SK-N-SH treated with all-trans-retinoic acid at 6 μM for 48 hours (cell line): Measurements from ENCODE around the gene SNX30.

ENCODE experiments used
- ATAC-seq: fragments of 200-7000 bp; cut with Tn5 transposase; 3 replicates; pipeline ENCODE4 v1.9.1; 2020; ENCODE audit warnings: mild to moderate bottlenecking, moderate library complexity
- ARNTL ChIP-seq: fragments of 450-650 bp; formaldehyde crosslinking; IDR thresholded peaks from 2 replicates; pipeline ENCODE4 v1.5.0; 2020; ENCODE audit warnings: low read depth, mild to moderate bottlenecking, moderate library complexity, borderline replicate concordance
- CSDC2 ChIP-seq: fragments of 250-450 bp; sonication (Bioruptor Pico); IDR thresholded peaks from 2 replicates; pipeline ENCODE4 v1.5.0; 2020; ENCODE audit warnings: mild to moderate bottlenecking, moderate library complexity
- ESRRG ChIP-seq: fragments of 250-450 bp; sonication (Bioruptor Pico); IDR thresholded peaks from 2 replicates; pipeline ENCODE4 v1.6.1; 2021; ENCODE audit warnings: mild to moderate bottlenecking
- GLIS3 ChIP-seq: fragments of 250-450 bp; sonication (Bioruptor Pico); IDR thresholded peaks from 2 replicates; pipeline ENCODE4 v1.5.0; 2020; ENCODE audit warnings: mild to moderate bottlenecking, moderate library complexity
- ISL1 ChIP-seq: fragments of 250-450 bp; sonication (Bioruptor Pico); IDR thresholded peaks from 2 replicates; pipeline ENCODE4 v2.1.2; 2022; ENCODE audit warnings: mild to moderate bottlenecking, moderate library complexity
- PPARA ChIP-seq: fragments of 250-450 bp; sonication (Bioruptor Pico); IDR thresholded peaks from 2 replicates; pipeline ENCODE4 v1.5.0; 2020; ENCODE audit warnings: mild to moderate bottlenecking, borderline replicate concordance
- RARB ChIP-seq: fragments of 250-450 bp; sonication (Bioruptor Pico); IDR thresholded peaks from 2 replicates; pipeline ENCODE4 v1.8.0; 2021; ENCODE audit warnings: mild to moderate bottlenecking, moderate library complexity
- TCF4 ChIP-seq: fragments of 250-450 bp; sonication (Bioruptor Pico); IDR thresholded peaks from 2 replicates; pipeline ENCODE4 v1.8.0; 2021; ENCODE audit warnings: mild to moderate bottlenecking, moderate library complexity, borderline replicate concordance
- ZC3H10 ChIP-seq: fragments of 250-450 bp; sonication (Bioruptor Pico); IDR thresholded peaks from 2 replicates; pipeline ENCODE4 v1.5.1; 2021; ENCODE audit warnings: mild to moderate bottlenecking, moderate library complexity
- ZFP3 ChIP-seq: fragments of 250-450 bp; sonication (Bioruptor Pico); IDR thresholded peaks from 2 replicates; pipeline ENCODE4 v1.5.0; 2020; ENCODE audit warnings: mild to moderate bottlenecking, moderate library complexity
- ZFP30 ChIP-seq: fragments of 450-650 bp; formaldehyde crosslinking; IDR thresholded peaks from 2 replicates; pipeline ENCODE4 v1.5.0; 2022; ENCODE audit warnings: mild to moderate bottlenecking, moderate library complexity
- ZNF565 ChIP-seq: fragments of 450-650 bp; formaldehyde crosslinking; conservative IDR thresholded peaks from 2 replicates; pipeline ENCODE4 v1.5.0; 2020; ENCODE audit warnings: low read depth, mild to moderate bottlenecking, moderate library complexity
- ZNF8 ChIP-seq: fragments of 450-650 bp; formaldehyde crosslinking; IDR thresholded peaks from 2 replicates; pipeline ENCODE4 v1.5.0; 2020; ENCODE audit warnings: mild to moderate bottlenecking, moderate library complexity
- TF ChIP-seq, protein P1 (sequence below): fragments of 250-450 bp; sonication (Bioruptor Pico); IDR thresholded peaks from 2 replicates; pipeline ENCODE4 v1.5.1; 2021; ENCODE audit warnings: mild to moderate bottlenecking, moderate library complexity
- TF ChIP-seq, protein P2 (sequence below): fragments of 250-450 bp; sonication (Bioruptor Pico); IDR thresholded peaks from 2 replicates; pipeline ENCODE4 v1.8.0; 2020; ENCODE audit warnings: mild to moderate bottlenecking, moderate library complexity, borderline replicate concordance
- TF ChIP-seq, protein P3 (sequence below): fragments of 250-450 bp; sonication (Bioruptor Pico); IDR thresholded peaks from 2 replicates; pipeline ENCODE4 v1.5.0; 2020; ENCODE audit warnings: mild to moderate bottlenecking, moderate library complexity
- TF ChIP-seq, protein P4 (sequence below): fragments of 250-450 bp; sonication (Bioruptor Pico); IDR thresholded peaks from 2 replicates; pipeline ENCODE4 v1.5.1; 2020; ENCODE audit warnings: low read depth, mild to moderate bottlenecking, moderate library complexity

The SNX30 gene

DNA sequence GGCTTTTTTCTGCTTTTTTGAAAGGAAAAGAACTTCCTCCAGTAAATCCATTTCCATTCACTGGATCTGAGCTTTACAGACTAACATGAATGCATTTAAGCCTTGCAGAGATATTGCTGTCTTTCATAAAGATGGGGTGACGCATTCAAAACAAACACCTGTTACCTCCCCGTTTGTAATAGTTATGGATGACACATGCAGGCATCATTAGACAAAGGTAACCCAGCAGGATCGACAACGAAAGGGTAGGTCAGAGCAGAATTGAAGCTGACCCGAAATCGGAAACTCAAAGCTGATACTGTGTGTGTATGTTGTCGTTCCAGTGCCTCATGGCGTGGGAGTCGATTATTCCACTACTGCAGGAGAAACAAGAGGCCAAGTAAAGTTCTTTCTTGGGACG, 117.9 kb downstream of the SNX30 start:
- no peak for ATAC-seq
- TF ChIP-seq, protein P1, sequence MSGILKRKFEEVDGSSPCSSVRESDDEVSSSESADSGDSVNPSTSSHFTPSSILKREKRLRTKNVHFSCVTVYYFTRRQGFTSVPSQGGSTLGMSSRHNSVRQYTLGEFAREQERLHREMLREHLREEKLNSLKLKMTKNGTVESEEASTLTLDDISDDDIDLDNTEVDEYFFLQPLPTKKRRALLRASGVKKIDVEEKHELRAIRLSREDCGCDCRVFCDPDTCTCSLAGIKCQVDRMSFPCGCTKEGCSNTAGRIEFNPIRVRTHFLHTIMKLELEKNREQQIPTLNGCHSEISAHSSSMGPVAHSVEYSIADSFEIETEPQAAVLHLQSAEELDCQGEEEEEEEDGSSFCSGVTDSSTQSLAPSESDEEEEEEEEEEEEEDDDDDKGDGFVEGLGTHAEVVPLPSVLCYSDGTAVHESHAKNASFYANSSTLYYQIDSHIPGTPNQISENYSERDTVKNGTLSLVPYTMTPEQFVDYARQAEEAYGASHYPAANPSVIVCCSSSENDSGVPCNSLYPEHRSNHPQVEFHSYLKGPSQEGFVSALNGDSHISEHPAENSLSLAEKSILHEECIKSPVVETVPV (CRISPR knock-in tag) = no peak
- no peak for TF ChIP-seq ESRRG (CRISPR knock-in tag)
- TF ChIP-seq, protein P2, sequence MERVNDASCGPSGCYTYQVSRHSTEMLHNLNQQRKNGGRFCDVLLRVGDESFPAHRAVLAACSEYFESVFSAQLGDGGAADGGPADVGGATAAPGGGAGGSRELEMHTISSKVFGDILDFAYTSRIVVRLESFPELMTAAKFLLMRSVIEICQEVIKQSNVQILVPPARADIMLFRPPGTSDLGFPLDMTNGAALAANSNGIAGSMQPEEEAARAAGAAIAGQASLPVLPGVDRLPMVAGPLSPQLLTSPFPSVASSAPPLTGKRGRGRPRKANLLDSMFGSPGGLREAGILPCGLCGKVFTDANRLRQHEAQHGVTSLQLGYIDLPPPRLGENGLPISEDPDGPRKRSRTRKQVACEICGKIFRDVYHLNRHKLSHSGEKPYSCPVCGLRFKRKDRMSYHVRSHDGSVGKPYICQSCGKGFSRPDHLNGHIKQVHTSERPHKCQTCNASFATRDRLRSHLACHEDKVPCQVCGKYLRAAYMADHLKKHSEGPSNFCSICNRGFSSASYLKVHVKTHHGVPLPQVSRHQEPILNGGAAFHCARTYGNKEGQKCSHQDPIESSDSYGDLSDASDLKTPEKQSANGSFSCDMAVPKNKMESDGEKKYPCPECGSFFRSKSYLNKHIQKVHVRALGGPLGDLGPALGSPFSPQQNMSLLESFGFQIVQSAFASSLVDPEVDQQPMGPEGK (CRISPR knock-in tag) = no peak
- TF ChIP-seq ZFP30 (CRISPR knock-in tag) = no peak
- no peak for TF ChIP-seq CSDC2
- no peak for TF ChIP-seq ZNF565
- TF ChIP-seq, protein P3, sequence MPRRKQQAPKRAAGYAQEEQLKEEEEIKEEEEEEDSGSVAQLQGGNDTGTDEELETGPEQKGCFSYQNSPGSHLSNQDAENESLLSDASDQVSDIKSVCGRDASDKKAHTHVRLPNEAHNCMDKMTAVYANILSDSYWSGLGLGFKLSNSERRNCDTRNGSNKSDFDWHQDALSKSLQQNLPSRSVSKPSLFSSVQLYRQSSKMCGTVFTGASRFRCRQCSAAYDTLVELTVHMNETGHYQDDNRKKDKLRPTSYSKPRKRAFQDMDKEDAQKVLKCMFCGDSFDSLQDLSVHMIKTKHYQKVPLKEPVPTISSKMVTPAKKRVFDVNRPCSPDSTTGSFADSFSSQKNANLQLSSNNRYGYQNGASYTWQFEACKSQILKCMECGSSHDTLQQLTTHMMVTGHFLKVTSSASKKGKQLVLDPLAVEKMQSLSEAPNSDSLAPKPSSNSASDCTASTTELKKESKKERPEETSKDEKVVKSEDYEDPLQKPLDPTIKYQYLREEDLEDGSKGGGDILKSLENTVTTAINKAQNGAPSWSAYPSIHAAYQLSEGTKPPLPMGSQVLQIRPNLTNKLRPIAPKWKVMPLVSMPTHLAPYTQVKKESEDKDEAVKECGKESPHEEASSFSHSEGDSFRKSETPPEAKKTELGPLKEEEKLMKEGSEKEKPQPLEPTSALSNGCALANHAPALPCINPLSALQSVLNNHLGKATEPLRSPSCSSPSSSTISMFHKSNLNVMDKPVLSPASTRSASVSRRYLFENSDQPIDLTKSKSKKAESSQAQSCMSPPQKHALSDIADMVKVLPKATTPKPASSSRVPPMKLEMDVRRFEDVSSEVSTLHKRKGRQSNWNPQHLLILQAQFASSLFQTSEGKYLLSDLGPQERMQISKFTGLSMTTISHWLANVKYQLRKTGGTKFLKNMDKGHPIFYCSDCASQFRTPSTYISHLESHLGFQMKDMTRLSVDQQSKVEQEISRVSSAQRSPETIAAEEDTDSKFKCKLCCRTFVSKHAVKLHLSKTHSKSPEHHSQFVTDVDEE (CRISPR knock-in tag) = no peak
- TF ChIP-seq ISL1 (CRISPR knock-in tag) = no peak
- no peak for TF ChIP-seq ZNF8
- TF ChIP-seq RARB = no peak
- no peak for TF ChIP-seq TCF4

DNA sequence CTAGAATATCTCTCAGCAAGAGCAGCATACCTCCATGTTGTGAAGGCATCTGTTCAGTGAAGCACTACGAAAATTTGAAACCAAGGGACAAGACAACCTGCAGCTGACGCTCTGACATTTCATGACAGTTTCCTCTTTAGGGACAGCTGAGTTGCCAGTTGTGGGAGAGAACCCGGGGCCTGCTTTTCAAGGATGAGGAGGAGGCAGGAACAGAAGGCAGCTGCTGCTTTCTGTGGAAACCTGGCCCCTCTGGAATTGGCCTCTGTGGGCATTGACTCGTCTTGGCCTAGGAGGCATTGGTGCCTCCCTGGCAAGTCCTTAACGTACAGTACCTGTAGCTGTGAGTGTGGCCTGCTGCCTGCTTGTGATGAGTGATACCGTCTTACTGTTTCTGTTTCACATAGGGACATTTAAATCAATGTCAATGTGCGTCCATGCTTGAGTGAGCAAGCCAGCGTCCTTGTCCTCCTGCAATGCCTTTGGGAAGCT, 118.5 kb downstream of the SNX30 start:
- ATAC-seq = no peak
- no peak for TF ChIP-seq ZFP3 (CRISPR knock-in tag)
- TF ChIP-seq PPARA = no peak
- TF ChIP-seq ZNF8 = no peak
- no peak for TF ChIP-seq GLIS3 (CRISPR knock-in tag)
- TF ChIP-seq, protein P2 (CRISPR knock-in tag) = no peak
- TF ChIP-seq RARB = no peak
- TF ChIP-seq, protein P1 (CRISPR knock-in tag) = no peak
- TF ChIP-seq ARNTL (CRISPR knock-in tag) = no peak
- TF ChIP-seq, protein P4, sequence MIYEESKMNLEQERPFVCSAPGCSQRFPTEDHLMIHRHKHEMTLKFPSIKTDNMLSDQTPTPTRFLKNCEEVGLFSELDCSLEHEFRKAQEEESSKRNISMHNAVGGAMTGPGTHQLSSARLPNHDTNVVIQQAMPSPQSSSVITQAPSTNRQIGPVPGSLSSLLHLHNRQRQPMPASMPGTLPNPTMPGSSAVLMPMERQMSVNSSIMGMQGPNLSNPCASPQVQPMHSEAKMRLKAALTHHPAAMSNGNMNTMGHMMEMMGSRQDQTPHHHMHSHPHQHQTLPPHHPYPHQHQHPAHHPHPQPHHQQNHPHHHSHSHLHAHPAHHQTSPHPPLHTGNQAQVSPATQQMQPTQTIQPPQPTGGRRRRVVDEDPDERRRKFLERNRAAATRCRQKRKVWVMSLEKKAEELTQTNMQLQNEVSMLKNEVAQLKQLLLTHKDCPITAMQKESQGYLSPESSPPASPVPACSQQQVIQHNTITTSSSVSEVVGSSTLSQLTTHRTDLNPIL (CRISPR knock-in tag) = no peak
- TF ChIP-seq ZFP30 (CRISPR knock-in tag) = no peak
- no peak for TF ChIP-seq CSDC2
- TF ChIP-seq, protein P3 (CRISPR knock-in tag) = no peak
- TF ChIP-seq TCF4 = no peak
- no peak for TF ChIP-seq ISL1 (CRISPR knock-in tag)
- no peak for TF ChIP-seq ZNF565
- no peak for TF ChIP-seq ZC3H10
